Gastroesophageal sphincter (tissue), 3 donors: Measurements from ENCODE around the gene ASB6.

Experiments
- POLR2A ChIP-seq, 2 donors: fragments of 450-650 bp; IDR thresholded peaks; one replicate each; pipeline ENCODE4 v1.6.1; 2017; ENCODE audit warnings: antibody characterized with exemption in 2 of 2, mild to moderate bottlenecking in 2 of 2, moderate library complexity in 1 of 2
- POLR2AphosphoS5 ChIP-seq: sonication (generic); formaldehyde crosslinking; IDR thresholded peaks from one replicate; pipeline ENCODE4 v1.6.1; 2017; ENCODE audit warnings: antibody characterized with exemption
- TF ChIP-seq, protein P1 (sequence below), 4 experiments: fragments of 200-600 bp in 2 of 4; fragments of 450-650 bp in 2 of 4; sonication (generic) in 1 of 4; IDR thresholded peaks; one replicate each; pipeline ENCODE4 v1.5.1; 2017 to 2019; ENCODE audit warnings: antibody characterized with exemption in 4 of 4, mild to moderate bottlenecking in 2 of 4, moderate library complexity in 2 of 4

DNA sequence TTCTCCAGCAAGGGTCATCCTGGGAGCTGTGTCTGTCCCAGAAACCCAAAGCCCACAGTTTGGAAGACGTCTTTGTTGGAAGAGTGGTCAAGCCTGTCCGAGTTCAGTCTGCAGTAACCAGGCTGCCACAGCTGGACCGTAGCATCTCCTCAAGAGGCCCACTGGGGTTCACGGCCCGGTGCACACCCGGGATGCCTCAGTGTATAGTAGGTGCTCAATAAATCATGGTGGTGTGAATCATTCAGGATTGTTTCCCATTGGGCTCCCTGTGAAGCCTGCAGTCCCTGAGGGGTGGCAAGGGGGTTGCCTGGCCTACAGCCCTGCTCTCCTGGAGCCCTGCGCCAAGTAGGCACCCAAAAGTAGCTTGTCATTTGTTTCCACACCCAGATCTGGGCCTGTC lies 13.2 kb upstream of the ASB6 start:
- TF ChIP-seq, protein P1, sequence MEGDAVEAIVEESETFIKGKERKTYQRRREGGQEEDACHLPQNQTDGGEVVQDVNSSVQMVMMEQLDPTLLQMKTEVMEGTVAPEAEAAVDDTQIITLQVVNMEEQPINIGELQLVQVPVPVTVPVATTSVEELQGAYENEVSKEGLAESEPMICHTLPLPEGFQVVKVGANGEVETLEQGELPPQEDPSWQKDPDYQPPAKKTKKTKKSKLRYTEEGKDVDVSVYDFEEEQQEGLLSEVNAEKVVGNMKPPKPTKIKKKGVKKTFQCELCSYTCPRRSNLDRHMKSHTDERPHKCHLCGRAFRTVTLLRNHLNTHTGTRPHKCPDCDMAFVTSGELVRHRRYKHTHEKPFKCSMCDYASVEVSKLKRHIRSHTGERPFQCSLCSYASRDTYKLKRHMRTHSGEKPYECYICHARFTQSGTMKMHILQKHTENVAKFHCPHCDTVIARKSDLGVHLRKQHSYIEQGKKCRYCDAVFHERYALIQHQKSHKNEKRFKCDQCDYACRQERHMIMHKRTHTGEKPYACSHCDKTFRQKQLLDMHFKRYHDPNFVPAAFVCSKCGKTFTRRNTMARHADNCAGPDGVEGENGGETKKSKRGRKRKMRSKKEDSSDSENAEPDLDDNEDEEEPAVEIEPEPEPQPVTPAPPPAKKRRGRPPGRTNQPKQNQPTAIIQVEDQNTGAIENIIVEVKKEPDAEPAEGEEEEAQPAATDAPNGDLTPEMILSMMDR (IDR thresholded peaks at IDR 0.05), result no peak
- TF ChIP-seq POLR2AphosphoS5 (no peak), POLR2A (IDR thresholded peaks at IDR 0.05) (no peak)
